OCI-LY1 (cell line): Measurements from ENCODE around the gene HSPA8.

Source experiments
- EZH2 ChIP-seq: fragments of 200-600 bp; sonication (generic), shearing (Covaris generic); IDR thresholded peaks from 2 replicates; pipeline ENCODE4 v1.8.0; 2017; ENCODE audit warnings: borderline replicate concordance, mixed run types, mild to moderate bottlenecking, antibody characterized with exemption, low read length, moderate library complexity, mixed read lengths
- TF ChIP-seq, protein P1 (sequence below): fragments of 200-600 bp; sonication (generic), shearing (Covaris generic); IDR thresholded peaks from 2 replicates; pipeline ENCODE4 v1.5.1; 2017; ENCODE audit warnings: mild to moderate bottlenecking, antibody characterized with exemption, low read length, moderate library complexity, mixed read lengths

DNA sequence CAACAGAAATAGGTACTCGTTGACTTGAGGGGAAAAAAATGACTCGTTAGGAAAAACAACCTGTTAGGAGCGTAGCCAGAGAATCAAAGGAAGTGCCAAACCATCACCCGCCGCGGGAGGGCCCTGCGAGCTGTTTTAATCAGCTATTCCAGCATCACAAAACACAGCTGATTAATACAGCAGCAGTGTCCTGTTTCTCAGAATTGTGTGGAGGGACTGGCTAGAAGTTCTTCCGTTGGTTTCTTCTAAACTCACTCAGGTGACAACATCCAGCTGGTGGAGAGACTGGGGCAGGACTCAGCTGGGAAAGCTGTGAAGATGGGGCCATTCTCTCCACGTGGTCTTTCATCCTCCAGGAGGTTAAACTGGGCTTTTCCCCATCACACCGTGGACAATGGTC is 28.0 kb downstream of the HSPA8 start:
- TF ChIP-seq, protein P1, sequence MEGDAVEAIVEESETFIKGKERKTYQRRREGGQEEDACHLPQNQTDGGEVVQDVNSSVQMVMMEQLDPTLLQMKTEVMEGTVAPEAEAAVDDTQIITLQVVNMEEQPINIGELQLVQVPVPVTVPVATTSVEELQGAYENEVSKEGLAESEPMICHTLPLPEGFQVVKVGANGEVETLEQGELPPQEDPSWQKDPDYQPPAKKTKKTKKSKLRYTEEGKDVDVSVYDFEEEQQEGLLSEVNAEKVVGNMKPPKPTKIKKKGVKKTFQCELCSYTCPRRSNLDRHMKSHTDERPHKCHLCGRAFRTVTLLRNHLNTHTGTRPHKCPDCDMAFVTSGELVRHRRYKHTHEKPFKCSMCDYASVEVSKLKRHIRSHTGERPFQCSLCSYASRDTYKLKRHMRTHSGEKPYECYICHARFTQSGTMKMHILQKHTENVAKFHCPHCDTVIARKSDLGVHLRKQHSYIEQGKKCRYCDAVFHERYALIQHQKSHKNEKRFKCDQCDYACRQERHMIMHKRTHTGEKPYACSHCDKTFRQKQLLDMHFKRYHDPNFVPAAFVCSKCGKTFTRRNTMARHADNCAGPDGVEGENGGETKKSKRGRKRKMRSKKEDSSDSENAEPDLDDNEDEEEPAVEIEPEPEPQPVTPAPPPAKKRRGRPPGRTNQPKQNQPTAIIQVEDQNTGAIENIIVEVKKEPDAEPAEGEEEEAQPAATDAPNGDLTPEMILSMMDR, result no peak; the same call in 1 of the 2 replicates
- no peak for TF ChIP-seq EZH2
